Epithelial cell of esophagus (primary cell): ENCODE results near the gene SLC24A4.

ENCODE experiments used
- DNase-seq: peaks from one replicate; pipeline ENCODE4 v3.0.0; 2010; ENCODE audit warnings: low read depth
- H3K4me3 ChIP-seq: 2 replicates; pipeline ENCODE4 v1.5.1; 2011; ENCODE audit warnings: mild to moderate bottlenecking, low read length, control low read depth
- CTCF ChIP-seq: IDR thresholded peaks from 2 replicates; pipeline ENCODE4 v1.5.1; 2011; ENCODE audit warnings: low read depth, mild to moderate bottlenecking, low read length, control low read depth, inconsistent platforms; ENCODE audit not compliant: insufficient read depth; ENCODE audit errors: missing control alignments

The SLC24A4 gene

GRCh38 chr14:92523752-92524151 is 200.8 kb downstream of the SLC24A4 start:
- no peak for DNase-seq
- H3K4me3 ChIP-seq = no peak overlapping the region
- TF ChIP-seq CTCF = no peak

GRCh38 chr14:92524602-92525185 is 201.7 kb downstream of the SLC24A4 start:
- no peak for TF ChIP-seq CTCF
- H3K4me3 ChIP-seq = no peak overlapping the region
- DNase-seq = no peak

- no peak for TF ChIP-seq CTCF
- H3K4me3 ChIP-seq = no peak overlapping the region
- no peak for DNase-seq
Observed at GRCh38 chr14:92525322-92526095, 202.5 kb downstream of the SLC24A4 start.

GRCh38 chr14:92527721-92528120 is 204.8 kb downstream of the SLC24A4 start:
- DNase-seq = peak; percentile 43
- H3K4me3 ChIP-seq = no peak overlapping the region
- TF ChIP-seq CTCF = no peak

GRCh38 chr14:92528486-92529100 is 205.6 kb downstream of the SLC24A4 start:
- no peak overlapping the region for H3K4me3 ChIP-seq
- DNase-seq = no peak
- no peak for TF ChIP-seq CTCF

GRCh38 chr14:92529903-92530302 is 206.9 kb downstream of the SLC24A4 start:
- DNase-seq = no peak
- H3K4me3 ChIP-seq = no peak overlapping the region
- no peak for TF ChIP-seq CTCF
